ENCODE measurements around the gene DHODH. TPM values are rescaled to one million over a fixed set of nuclear protein-coding genes. Genes with fewer than 3 reads are reported as not detected.

Gene DHODH
- total and polyA plus RNA-seq, 2 of the 13 experiments (the other 11 are each of a cell fraction or from before 2014, with no cell fraction given), result 10.7 to 16.4 TPM

GRCh38 chr16:72008424-72009216 lies at the start of gene DHODH (continued):
- TF ChIP-seq ZNF367 (CRISPR knock-in tag; IDR thresholded peaks at IDR 0.05; ENCODE audit: borderline replicate concordance) (no peak), ELF4 (CRISPR knock-in tag; IDR thresholded peaks at IDR 0.05; ENCODE audit: borderline replicate concordance) (peak; percentile 26; the same call in 1 of the 2 replicates), NBN (conservative IDR thresholded peaks at IDR 0.05) (no peak), ZNF891 (CRISPR knock-in tag; IDR thresholded peaks at IDR 0.05) (peak; percentile 99), ZNF670 (CRISPR knock-in tag; IDR thresholded peaks at IDR 0.05; ENCODE audit: borderline replicate concordance) (peak; percentile 90; the same call in 1 of the 2 replicates), ZNF124 (CRISPR knock-in tag; IDR thresholded peaks at IDR 0.05) (peak; percentile 75; the same call in 1 of the 2 replicates), ZNF720 (CRISPR knock-in tag; IDR thresholded peaks at IDR 0.05) (no peak), ATF7 (IDR thresholded peaks at IDR 0.05) (no peak), ATF7 (CRISPR knock-in tag; IDR thresholded peaks at IDR 0.05) (peak; percentile 88), KDM4B (CRISPR knock-in tag; IDR thresholded peaks at IDR 0.05) (peak; percentile 70), KLF16 (CRISPR knock-in tag; IDR thresholded peaks at IDR 0.05) (peak in 1 of 2 experiments; percentile 80; a peak in 2 of 4 replicates), SMAD1 (CRISPR knock-in tag; IDR thresholded peaks at IDR 0.05; ENCODE audit: borderline replicate concordance, low read depth) (peak; percentile 75; the same call in 1 of the 2 replicates), ETS1 (CRISPR knock-in tag; IDR thresholded peaks at IDR 0.05) (no peak), ZNF335 (CRISPR knock-in tag; IDR thresholded peaks at IDR 0.05) (peak; percentile 64; the same call in 1 of the 2 replicates), ZNF451 (CRISPR knock-in tag; IDR thresholded peaks at IDR 0.05) (peak; percentile 90), TIGD3 (CRISPR knock-in tag; IDR thresholded peaks at IDR 0.05; ENCODE audit: borderline replicate concordance) (0 out of 2 replicates have a peak, but pooled peaks have one; percentile 54), SNRNP70 (IDR thresholded peaks at IDR 0.05; ENCODE audit: low read depth, low read length) (no peak), PLRG1 (conservative IDR thresholded peaks at IDR 0.05) (no peak), SAFB2 (CRISPR knock-in tag; IDR thresholded peaks at IDR 0.05; ENCODE audit: borderline replicate concordance, low read depth) (peak; percentile 98), DBP (CRISPR knock-in tag; IDR thresholded peaks at IDR 0.05; ENCODE audit: not compliant biosample characterization) (no peak), ZNF709 (CRISPR knock-in tag; IDR thresholded peaks at IDR 0.05) (peak; percentile 82), SIX4 (CRISPR knock-in tag; IDR thresholded peaks at IDR 0.05) (0 out of 2 replicates have a peak, but pooled peaks have one; percentile 21), ZNF414 (CRISPR knock-in tag; IDR thresholded peaks at IDR 0.05) (0 out of 2 replicates have a peak, but pooled peaks have one; percentile 71), ZNF562 (CRISPR knock-in tag; IDR thresholded peaks at IDR 0.05; ENCODE audit: borderline replicate concordance) (no peak)
